Activated naive CD8-positive, alpha-beta T cell treated with anti-CD3 and anti-CD28 coated beads, Interleukin-2, amount 50 U/mL, for 16 hours (primary cell): ENCODE results near the gene PLD1.

Experiments used
- DNase-seq: peaks from one replicate; pipeline ENCODE4 v3.0.0-alpha.2; 2020; ENCODE audit warnings: low read depth, low spot score

Gene PLD1

DNA sequence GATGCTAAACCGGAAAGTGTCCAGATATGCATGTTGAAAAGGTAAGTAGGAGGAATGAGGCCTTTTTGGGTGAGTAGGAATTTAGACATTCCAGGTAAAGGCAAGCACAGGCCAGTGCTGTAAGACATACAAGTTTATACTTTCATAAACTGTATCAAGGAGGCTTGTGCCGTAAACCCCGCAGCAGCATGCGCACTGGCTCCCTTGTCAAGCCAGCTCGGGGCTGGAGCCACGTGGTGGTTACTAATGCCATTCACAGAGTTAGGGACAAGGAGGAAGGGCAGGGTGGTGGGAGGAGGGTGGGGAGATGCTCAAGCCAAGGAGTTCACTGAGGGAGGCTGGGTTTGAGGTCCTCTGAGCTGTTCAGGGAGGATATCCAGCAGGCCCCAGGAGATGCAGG is 35.8 kb downstream of the PLD1 start:
- DNase-seq: no peak

GRCh38 chr3:171772427-171773056 is 37.7 kb downstream of the PLD1 start:
- DNase-seq: no peak

GRCh38 chr3:171770689-171771620 is 39.3 kb downstream of the PLD1 start:
- no peak for DNase-seq

DNA sequence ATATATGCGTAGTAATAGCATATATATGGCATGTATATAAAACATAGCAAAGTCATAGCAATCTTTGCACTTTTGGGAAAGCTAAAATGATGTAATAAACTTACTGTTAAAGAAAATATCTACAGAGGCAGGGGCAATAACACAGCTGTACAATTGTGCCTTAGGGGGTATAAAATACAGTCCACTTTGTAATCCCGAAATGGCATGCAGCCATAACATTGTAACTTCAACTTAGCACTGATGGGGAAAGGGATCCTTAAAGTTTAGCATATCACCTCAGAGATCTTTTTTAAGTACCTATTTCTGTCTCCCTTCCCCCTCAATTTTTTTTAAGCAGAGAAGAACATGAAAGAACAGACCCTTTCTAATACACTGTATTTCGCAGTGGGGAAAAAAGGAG is 40.8 kb downstream of the PLD1 start:
- DNase-seq: no peak

GRCh38 chr3:171768986-171769385 is 41.3 kb downstream of the PLD1 start:
- no peak for DNase-seq

- DNase-seq: no peak
Measured at GRCh38 chr3:171768281-171768900, 41.9 kb downstream of the PLD1 start.

- DNase-seq: no peak
Measured at GRCh38 chr3:171765511-171765887, 44.8 kb downstream of the PLD1 start.

DNA sequence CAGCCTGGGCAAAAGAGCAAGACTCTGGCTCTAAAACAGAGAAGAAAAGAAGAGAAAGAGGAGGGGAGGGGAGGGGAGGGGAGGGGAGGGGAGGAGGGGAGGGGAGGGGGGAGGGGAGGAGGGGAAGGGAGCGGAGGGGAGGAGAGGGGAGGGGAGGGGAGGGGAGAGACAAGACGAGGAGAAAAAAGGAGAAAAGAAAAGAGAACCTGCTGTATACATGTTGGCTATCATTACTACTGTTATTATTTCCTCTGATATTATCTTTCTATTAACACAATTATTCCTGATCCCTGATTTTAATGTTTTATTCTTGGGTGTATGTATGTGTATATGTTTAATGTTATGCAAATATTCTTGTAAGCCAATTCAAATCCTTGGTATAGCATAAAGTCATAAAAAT is 46.9 kb downstream of the PLD1 start:
- DNase-seq: no peak

DNA sequence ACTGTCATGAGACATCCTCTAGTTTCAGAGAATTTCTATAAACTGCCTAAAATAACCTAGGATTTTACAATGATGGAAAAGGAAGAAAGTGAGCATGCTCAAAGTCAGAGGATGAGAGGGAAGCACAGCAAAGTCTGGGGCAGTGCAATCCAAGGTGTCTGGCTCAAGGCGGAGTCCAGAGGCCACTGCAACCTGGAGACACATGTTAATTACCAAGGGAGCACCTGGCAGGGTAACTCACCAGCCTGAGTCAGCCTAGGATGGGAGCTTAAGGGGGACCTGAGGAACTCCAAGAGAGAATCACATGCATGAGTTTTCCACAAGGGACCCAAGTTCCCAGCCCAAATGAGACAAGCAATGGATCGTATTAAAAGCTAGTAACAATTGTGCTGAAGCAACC is 49.8 kb downstream of the PLD1 start:
- no peak for DNase-seq

GRCh38 chr3:171758109-171758508 is 52.2 kb downstream of the PLD1 start:
- no peak for DNase-seq

DNA sequence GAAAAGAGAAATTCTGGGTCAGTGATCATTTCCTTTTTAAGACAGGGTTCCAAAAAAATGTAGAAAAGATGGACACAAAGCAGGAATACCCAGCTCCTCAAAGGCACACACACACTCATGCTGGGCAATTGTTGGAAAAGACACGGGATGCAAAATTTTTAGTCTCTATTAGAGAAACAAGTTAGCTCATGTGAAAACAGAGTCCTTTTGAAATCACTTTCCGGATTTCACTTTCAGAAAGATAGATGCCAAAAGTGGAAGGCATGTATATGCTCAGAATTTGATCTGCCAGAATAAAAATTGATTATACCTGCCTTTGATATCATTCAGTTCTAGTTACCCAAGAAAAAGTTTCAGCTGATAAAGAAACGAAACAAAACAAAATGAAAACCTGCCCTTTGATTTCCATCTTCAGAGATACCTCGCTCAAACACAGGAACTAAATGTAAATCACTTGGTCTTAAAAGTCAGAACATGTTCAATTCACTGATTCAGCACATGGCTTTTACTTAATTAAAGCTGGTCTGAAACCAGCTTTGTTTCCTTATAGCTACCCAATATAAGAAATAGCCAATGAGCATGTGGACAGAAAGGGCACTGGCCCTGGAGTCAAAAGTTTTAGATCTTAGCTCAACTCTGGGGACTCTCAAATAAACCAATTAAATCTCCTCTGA is 52.8 kb downstream of the PLD1 start:
- DNase-seq: no peak

DNA sequence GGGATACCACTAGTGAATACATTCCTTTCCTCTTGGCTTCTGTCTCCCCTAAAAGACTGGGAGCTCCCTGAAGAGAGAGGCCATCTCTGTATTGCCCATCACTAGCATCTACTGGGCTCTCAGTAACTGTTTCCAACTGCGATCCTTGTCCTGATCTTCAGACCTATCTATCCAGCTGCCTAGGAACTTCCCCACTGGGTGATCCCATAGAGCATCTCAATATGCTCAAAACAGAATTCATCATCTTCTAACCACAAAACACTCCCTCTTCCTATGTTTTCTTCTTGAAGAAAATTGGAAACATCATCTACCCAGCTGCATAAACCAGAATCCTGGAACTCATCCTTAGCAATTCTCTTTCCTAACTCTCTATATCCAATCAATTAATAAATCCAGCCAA is 54.6 kb downstream of the PLD1 start:
- DNase-seq: no peak

GRCh38 chr3:171755015-171755589 is 55.2 kb downstream of the PLD1 start:
- DNase-seq: no peak

GRCh38 chr3:171753665-171754408 is 56.4 kb downstream of the PLD1 start:
- DNase-seq: no peak

- no peak for DNase-seq
Measured at GRCh38 chr3:171753025-171753472, 57.2 kb downstream of the PLD1 start.

GRCh38 chr3:171752329-171752728 is 58.0 kb downstream of the PLD1 start:
- DNase-seq: no peak

GRCh38 chr3:171749124-171749523 is 61.2 kb downstream of the PLD1 start:
- no peak for DNase-seq

- DNase-seq: no peak
Measured at GRCh38 chr3:171748064-171748924, 62.0 kb downstream of the PLD1 start.

- DNase-seq: no peak
Measured at GRCh38 chr3:171747223-171747920, 62.9 kb downstream of the PLD1 start.
